GM12878 (cell line): ENCODE data around the gene KIF20B. TPM values are rescaled to one million over a fixed set of nuclear protein-coding genes. Genes with fewer than 3 reads are reported as not detected.

ENCODE experiments used
- ATAC-seq: fragments of 200-7000 bp; cut with Tn5 transposase; 3 replicates; pipeline ENCODE4 v1.9.1; 2020; ENCODE audit warnings: mild to moderate bottlenecking, moderate library complexity
- BruUV-seq: library from RNA; stranded (reverse); fragments of 400-500 nt; replicated peaks from 2 replicates; lab custom pipeline; 2021; lab: Mats Ljungman, UMichigan
- CTCF ChIA-PET: fragments of 300-600 bp; sonication (Branson Sonifier 250); formaldehyde crosslinking; extraction: SDS; loops from one replicate; lab custom pipeline; 2021; ENCODE audit warnings: inconsistent platforms; lab: Yijun Ruan, JAX
- POLR2A ChIA-PET: fragments of 350-600 bp; formaldehyde crosslinking; extraction: SDS; loops from one replicate; lab custom pipeline; 2021; ENCODE audit warnings: inconsistent platforms; lab: Charles Lee
- RAD21 ChIA-PET: fragments of 300-600 bp; sonication (Branson Sonifier 250); formaldehyde crosslinking; loops from one replicate; lab custom pipeline; 2023; ENCODE audit warnings: antibody characterized with exemption; ENCODE audit not compliant: unreplicated experiment; lab: Charles Lee
- SMC1A ChIA-PET: fragments of 300-600 bp; sonication (Branson Sonifier 250); formaldehyde crosslinking; loops from one replicate; lab custom pipeline; 2023; ENCODE audit not compliant: unreplicated experiment, uncharacterized antibody; lab: Charles Lee
- DNase-seq: peaks from one replicate; pipeline ENCODE4 v3.0.0-alpha.2; 2011; ENCODE audit warnings: low read depth, low spot score
- FAIRE-seq: peaks from 3 replicates; lab custom pipeline; 2011; peaks lifted over from hg19 to GRCh38; lab: Jason Lieb, UNC
- H2AFZ ChIP-seq: 2 replicates; pipeline ENCODE4 v1.6.0; 2011; ENCODE audit warnings: low read depth, low read length, control low read depth; ENCODE audit not compliant: control insufficient read depth
- H3K27ac ChIP-seq: 2 replicates; pipeline ENCODE4 v1.5.1; 2011; ENCODE audit warnings: control low read depth; ENCODE audit not compliant: control insufficient read depth, insufficient read depth
- H3K27me3 ChIP-seq, 2 experiments: replicated peaks in 1 of 2; 2 replicates each; pipeline versions ENCODE4 v1.6.0 to v1.6.1; 2011; ENCODE audit warnings: low read length in 1 of 2; ENCODE audit not compliant: control insufficient read depth in 2 of 2, insufficient read depth in 2 of 2
- H3K36me3 ChIP-seq, 2 experiments: 2 replicates each; pipeline ENCODE4 v1.5.1; 2011; ENCODE audit warnings: low read length in 1 of 2; ENCODE audit not compliant: control insufficient read depth in 2 of 2, insufficient read depth in 2 of 2
- H3K4me1 ChIP-seq: 2 replicates; pipeline ENCODE4 v1.6.1; 2011; ENCODE audit warnings: mild to moderate bottlenecking, low read length, moderate library complexity, mixed read lengths; ENCODE audit not compliant: control insufficient read depth, insufficient read depth
- H3K4me2 ChIP-seq: 2 replicates; pipeline ENCODE4 v1.6.0; 2011; ENCODE audit warnings: control low read depth; ENCODE audit not compliant: control insufficient read depth, insufficient read depth
- H3K4me3 ChIP-seq: fragments of 200-600 bp; sonication (generic); 2 replicates; pipeline ENCODE4 v1.5.1; 2016
- H3K79me2 ChIP-seq: 2 replicates; pipeline ENCODE4 v1.6.0; 2011; ENCODE audit warnings: low read length; ENCODE audit not compliant: control insufficient read depth, insufficient read depth
- H3K9ac ChIP-seq: 2 replicates; pipeline ENCODE4 v1.8.0; 2011; ENCODE audit warnings: low read length, control low read depth, mixed read lengths; ENCODE audit not compliant: control insufficient read depth, insufficient read depth
- H3K9me3 ChIP-seq: replicated peaks from 3 replicates; pipeline ENCODE4 v1.5.1; 2011; ENCODE audit warnings: mild to moderate bottlenecking, low read length; ENCODE audit not compliant: control insufficient read depth, insufficient read depth
- H4K20me1 ChIP-seq: 2 replicates; pipeline ENCODE4 v1.6.0; 2011; ENCODE audit not compliant: control insufficient read depth, insufficient read depth
- ATF7 ChIP-seq: fragments of 450-650 bp; IDR thresholded peaks from 2 replicates; pipeline ENCODE4 v1.6.1; 2016; ENCODE audit warnings: low read depth, mild to moderate bottlenecking
- CEBPB ChIP-seq, 2 experiments: fragments of 150-350 bp in 1 of 2; IDR thresholded peaks; 2 replicates each; pipeline ENCODE4 v1.6.1; 2012 to 2014; ENCODE audit warnings: low read depth in 2 of 2, low read length in 2 of 2, borderline replicate concordance in 1 of 2, inconsistent platforms in 1 of 2
- CREB1 ChIP-seq: IDR thresholded peaks from 2 replicates; pipeline ENCODE4 v1.6.1; 2012; ENCODE audit warnings: low read depth, mild to moderate bottlenecking, inconsistent platforms
- MTA3 ChIP-seq: IDR thresholded peaks from 2 replicates; pipeline ENCODE4 v1.6.1; 2012; ENCODE audit warnings: low read length, inconsistent platforms, borderline replicate concordance
- POLR2A ChIP-seq: IDR thresholded peaks from 2 replicates; pipeline ENCODE4 v1.6.1; 2011; ENCODE audit warnings: low read depth, mild to moderate bottlenecking, low read length
- SMARCA5 ChIP-seq: fragments of 450-650 bp; IDR thresholded peaks from 2 replicates; pipeline ENCODE4 v1.6.1; 2017; ENCODE audit warnings: mild to moderate bottlenecking
- STAT1 ChIP-seq: fragments of 450-650 bp; conservative IDR thresholded peaks from 2 replicates; pipeline ENCODE4 v1.6.1; 2014; ENCODE audit warnings: antibody characterized with exemption, mild to moderate bottlenecking
- WGBS: methylation state at CpG from one replicate; pipeline ENCODE4 v1.1.6; 2016; ENCODE audit warnings: low lambda C conversion rate; ENCODE audit not compliant: insufficient replicate concordance, insufficient coverage; ENCODE audit errors: missing lambda C conversion rate; 5-methylcytosine and 5-hydroxymethylcytosine counted together
- in situ Hi-C: fragments of 300-500 bp; cut with MboI; formaldehyde crosslinking; loops from 9 replicates; pipeline ENCODE4 v1.14.3; 2018; ENCODE audit warnings: mixed read lengths
- intact Hi-C: fragments of 100-400 bp; cut with micrococcal nuclease; formaldehyde crosslinking; loops from one replicate; pipeline ENCODE4 v1.14.2; 2022; ENCODE audit not compliant: unreplicated experiment
- polyA plus RNA-seq, 11 experiments: library from polyadenylated mRNA; depleted of rRNA in 4 of 11; unstranded in 6 of 11; stranded (reverse) in 5 of 11; fragments of >200 nt; fragmentation: Nextera tagmentation in 4 of 11; fragmentation: Illumina TruSeq in 1 of 11; extraction: Ambion mirVana in 4 of 11; extraction: Trizol in 1 of 11; gene quantifications; 1 replicate in 1 of 11; 2 replicates in 10 of 11; pipeline versions ENCODE4 v1.2.1 to v1.2.3, GENCODE V29; 2011 to 2016; ENCODE audit warnings: inconsistent platforms in 2 of 11, missing spikeins in 2 of 11, low read depth in 1 of 11
- total RNA-seq, 4 experiments: library from RNA; depleted of rRNA in 3 of 4; stranded (reverse); fragments of >200 nt in 3 of 4; fragmentation: Illumina TruSeq in 1 of 4; extraction: Trizol in 1 of 4; gene quantifications; 2 replicates each; pipeline versions ENCODE4 v1.2.1 to v1.2.3, GENCODE V29; 2013 to 2021
- TF ChIP-seq, protein P1 (sequence below): IDR thresholded peaks from 2 replicates; pipeline ENCODE4 v1.6.1; 2011; ENCODE audit warnings: borderline replicate concordance, low read depth, mild to moderate bottlenecking, moderate library complexity, low read length; ENCODE audit not compliant: insufficient read depth, poor library complexity, severe bottlenecking
- TF ChIP-seq, protein P2 (sequence below): IDR thresholded peaks from 2 replicates; pipeline ENCODE4 v1.6.1; 2012; ENCODE audit warnings: low read depth, low read length, improper control_type of control experiment
- TF ChIP-seq, protein P3 (sequence below): fragments of 450-650 bp; IDR thresholded peaks from 2 replicates; pipeline ENCODE4 v1.6.1; 2017; ENCODE audit warnings: mild to moderate bottlenecking, low read depth, inconsistent platforms; ENCODE audit not compliant: poor library complexity, severe bottlenecking

The KIF20B gene
- total and polyA plus RNA-seq, 10 of the 15 experiments (the other 5 are each of a cell fraction or from before 2014, with no cell fraction given): 15.6 to 67.7 (median 44.3) TPM

DNA sequence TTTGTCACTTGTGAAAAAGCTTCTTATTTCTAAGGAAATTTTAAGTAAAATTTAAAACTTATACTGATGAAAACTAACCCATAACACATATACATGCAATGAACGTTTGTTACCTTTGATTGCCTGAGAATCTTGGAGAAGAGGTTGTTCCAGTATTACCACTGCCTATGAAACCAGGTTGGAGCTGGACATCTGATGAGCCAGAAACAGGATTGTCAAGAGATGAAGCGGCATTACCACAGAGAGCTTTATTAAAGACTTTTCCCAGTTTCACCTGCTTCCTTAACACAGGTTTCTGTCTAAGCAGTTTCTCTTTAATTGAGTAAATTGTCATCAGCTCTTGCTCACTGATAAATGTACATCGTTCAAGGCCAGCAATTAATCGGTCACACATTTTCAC lies 9.0 kb upstream of the KIF20B start (continued):
- TF ChIP-seq, protein P1, sequence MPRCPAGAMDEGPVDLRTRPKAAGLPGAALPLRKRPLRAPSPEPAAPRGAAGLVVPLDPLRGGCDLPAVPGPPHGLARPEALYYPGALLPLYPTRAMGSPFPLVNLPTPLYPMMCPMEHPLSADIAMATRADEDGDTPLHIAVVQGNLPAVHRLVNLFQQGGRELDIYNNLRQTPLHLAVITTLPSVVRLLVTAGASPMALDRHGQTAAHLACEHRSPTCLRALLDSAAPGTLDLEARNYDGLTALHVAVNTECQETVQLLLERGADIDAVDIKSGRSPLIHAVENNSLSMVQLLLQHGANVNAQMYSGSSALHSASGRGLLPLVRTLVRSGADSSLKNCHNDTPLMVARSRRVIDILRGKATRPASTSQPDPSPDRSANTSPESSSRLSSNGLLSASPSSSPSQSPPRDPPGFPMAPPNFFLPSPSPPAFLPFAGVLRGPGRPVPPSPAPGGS: no peak

DNA sequence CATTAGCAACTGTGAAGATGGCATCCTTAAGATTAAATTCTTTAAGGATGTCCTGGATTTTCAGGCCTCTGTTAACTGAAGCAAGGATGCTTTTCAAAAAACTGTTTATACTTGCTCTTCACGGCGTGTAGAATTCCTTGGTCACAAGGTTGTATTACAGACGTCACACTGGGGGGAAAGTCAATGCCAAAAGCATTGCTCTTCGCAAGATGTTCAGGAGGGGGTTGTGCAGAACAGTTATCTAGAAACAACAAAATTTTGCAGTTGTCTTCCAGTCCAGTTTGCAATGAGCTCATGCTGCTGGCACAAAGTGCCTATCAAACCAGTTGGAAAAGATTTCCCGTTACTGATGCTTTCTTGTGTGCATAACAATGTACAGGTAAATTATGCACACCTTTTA lies 8.2 kb upstream of the KIF20B start:
- H3K4me2 ChIP-seq: no peak overlapping the region
- ChIA-PET CTCF (no interaction called here), POLR2A (interaction anchor here (0.6 kb wide), 1 partner anchor 11 kb away, joined by 5 read pairs; no protein-coding TSS in a partner anchor), RAD21 (interaction anchor here (0.8 kb wide), 1 partner anchor 1128 kb away, joined by 3 read pairs; no protein-coding TSS in a partner anchor), SMC1A (interaction anchor here (1.1 to 3.5 kb wide), 7 partner anchors 8 to 50 kb away, joined by 3 to 17 read pairs (median 3); partner anchors contain the start of gene KIF20B)
- FAIRE-seq (no peak), ATAC-seq (no peak), DNase-seq (no peak)
- in situ Hi-C loops: no loop called here
- no TSS peak for BruUV-seq
- no peak overlapping the region for H2AFZ ChIP-seq
- TF ChIP-seq, protein P2, sequence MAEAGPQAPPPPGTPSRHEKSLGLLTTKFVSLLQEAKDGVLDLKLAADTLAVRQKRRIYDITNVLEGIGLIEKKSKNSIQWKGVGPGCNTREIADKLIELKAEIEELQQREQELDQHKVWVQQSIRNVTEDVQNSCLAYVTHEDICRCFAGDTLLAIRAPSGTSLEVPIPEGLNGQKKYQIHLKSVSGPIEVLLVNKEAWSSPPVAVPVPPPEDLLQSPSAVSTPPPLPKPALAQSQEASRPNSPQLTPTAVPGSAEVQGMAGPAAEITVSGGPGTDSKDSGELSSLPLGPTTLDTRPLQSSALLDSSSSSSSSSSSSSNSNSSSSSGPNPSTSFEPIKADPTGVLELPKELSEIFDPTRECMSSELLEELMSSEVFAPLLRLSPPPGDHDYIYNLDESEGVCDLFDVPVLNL: no peak
- TF ChIP-seq STAT1 (no peak), SMARCA5 (no peak), CEBPB (IDR thresholded peaks at IDR 0.05; ENCODE audit: borderline replicate concordance in 1 of 2, low read depth in 2 of 2, low read length in 2 of 2) (no peak), MTA3 (no peak), ATF7 (no peak), CREB1 (no peak), POLR2A (no peak)
- TF ChIP-seq, protein P3, sequence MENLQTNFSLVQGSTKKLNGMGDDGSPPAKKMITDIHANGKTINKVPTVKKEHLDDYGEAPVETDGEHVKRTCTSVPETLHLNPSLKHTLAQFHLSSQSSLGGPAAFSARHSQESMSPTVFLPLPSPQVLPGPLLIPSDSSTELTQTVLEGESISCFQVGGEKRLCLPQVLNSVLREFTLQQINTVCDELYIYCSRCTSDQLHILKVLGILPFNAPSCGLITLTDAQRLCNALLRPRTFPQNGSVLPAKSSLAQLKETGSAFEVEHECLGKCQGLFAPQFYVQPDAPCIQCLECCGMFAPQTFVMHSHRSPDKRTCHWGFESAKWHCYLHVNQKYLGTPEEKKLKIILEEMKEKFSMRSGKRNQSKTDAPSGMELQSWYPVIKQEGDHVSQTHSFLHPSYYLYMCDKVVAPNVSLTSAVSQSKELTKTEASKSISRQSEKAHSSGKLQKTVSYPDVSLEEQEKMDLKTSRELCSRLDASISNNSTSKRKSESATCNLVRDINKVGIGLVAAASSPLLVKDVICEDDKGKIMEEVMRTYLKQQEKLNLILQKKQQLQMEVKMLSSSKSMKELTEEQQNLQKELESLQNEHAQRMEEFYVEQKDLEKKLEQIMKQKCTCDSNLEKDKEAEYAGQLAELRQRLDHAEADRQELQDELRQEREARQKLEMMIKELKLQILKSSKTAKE: no peak
- intact Hi-C loops: no loop called here
- no peaks in the 10 kb centered on the region for H3K36me3 ChIP-seq
- no peaks in the 10 kb centered on the region for H3K27me3 ChIP-seq
- 96% methylated on average over 5 of the region's 5 CpGs for WGBS
- no peak overlapping the region for H3K27ac ChIP-seq
- H3K4me3 ChIP-seq: no peak overlapping the region
- no peaks in the 10 kb centered on the region for H3K79me2 ChIP-seq
- H3K9me3 ChIP-seq: no peaks in the 10 kb centered on the region
- H3K4me1 ChIP-seq: no peaks in the 10 kb centered on the region
- no peaks in the 10 kb centered on the region for H4K20me1 ChIP-seq
- no peak overlapping the region for H3K9ac ChIP-seq
